HepG2 (cell line): ENCODE data around the gene RETREG2. TPM values are rescaled to one million over a fixed set of nuclear protein-coding genes. Genes with fewer than 3 reads are reported as not detected.

ENCODE experiments used
- AKNA ChIP-seq: sonication (generic); formaldehyde crosslinking; IDR thresholded peaks from 2 replicates; pipeline ENCODE4 v1.4.0; 2020; ENCODE audit warnings: missing genetic modification reagents, borderline replicate concordance
- ELF4 ChIP-seq: sonication (generic); formaldehyde crosslinking; IDR thresholded peaks from 2 replicates; pipeline ENCODE4 v1.5.0; 2020; ENCODE audit warnings: missing genetic modification reagents, mild to moderate bottlenecking, moderate library complexity, borderline replicate concordance
- ELK4 ChIP-seq: sonication (generic); formaldehyde crosslinking; IDR thresholded peaks from 2 replicates; pipeline ENCODE4 v1.9.0; 2021; ENCODE audit warnings: missing genetic modification reagents, borderline replicate concordance
- JUND ChIP-seq: sonication (generic); formaldehyde crosslinking; IDR thresholded peaks from 2 replicates; pipeline ENCODE4 v1.8.0; 2022; ENCODE audit warnings: mild to moderate bottlenecking, missing genetic modification reagents
- MLLT10 ChIP-seq: sonication (generic); formaldehyde crosslinking; IDR thresholded peaks from 2 replicates; pipeline ENCODE4 v1.4.0; 2020; ENCODE audit warnings: missing genetic modification reagents
- RFX1 ChIP-seq: fragments of 450-650 bp; IDR thresholded peaks from 2 replicates; pipeline ENCODE4 v1.6.1; 2017
- SSRP1 ChIP-seq: IDR thresholded peaks from 2 replicates; pipeline ENCODE4 v1.6.1; 2016; ENCODE audit warnings: control low read depth
- TBP ChIP-seq: sonication (generic); formaldehyde crosslinking; IDR thresholded peaks from 2 replicates; pipeline ENCODE4 v1.5.0; 2020; ENCODE audit warnings: missing genetic modification reagents
- TEAD2 ChIP-seq: sonication (generic); formaldehyde crosslinking; IDR thresholded peaks from 2 replicates; pipeline ENCODE4 v1.9.0; 2021; ENCODE audit warnings: missing genetic modification reagents
- ZBTB21 ChIP-seq: sonication (generic); formaldehyde crosslinking; IDR thresholded peaks from 2 replicates; pipeline ENCODE4 v1.4.0; 2020; ENCODE audit warnings: missing genetic modification reagents
- ZSCAN12 ChIP-seq: sonication (generic); formaldehyde crosslinking; IDR thresholded peaks from 2 replicates; pipeline ENCODE4 v1.9.0; 2021; ENCODE audit warnings: mild to moderate bottlenecking, missing genetic modification reagents
- polyA plus RNA-seq, 8 experiments: library from polyadenylated mRNA; depleted of rRNA in 3 of 8; stranded (reverse) in 7 of 8; unstranded in 1 of 8; fragments of >200 nt; fragmentation: Illumina TruSeq in 4 of 8; extraction: Trizol in 4 of 8; gene quantifications; 2 replicates each; pipeline versions ENCODE4 v1.2.1 to v1.2.3, GENCODE V29; 2011 to 2016; ENCODE audit warnings: low read depth in 4 of 8, missing spikeins in 1 of 8, mixed read lengths in 1 of 8; ENCODE audit not compliant: insufficient read depth in 1 of 8
- total RNA-seq, 5 experiments: library from RNA; depleted of rRNA; stranded (reverse); fragments of >200 nt; fragmentation: Illumina TruSeq; extraction: Trizol; gene quantifications; 2 replicates each; pipeline ENCODE4 v1.2.3, GENCODE V29; 2016; ENCODE audit warnings: low read depth in 1 of 5
- TF ChIP-seq, protein P1 (sequence below): sonication (generic); formaldehyde crosslinking; IDR thresholded peaks from 2 replicates; pipeline ENCODE4 v1.4.0; 2020; ENCODE audit warnings: missing genetic modification reagents
- TF ChIP-seq, protein P2 (sequence below): sonication (generic); formaldehyde crosslinking; IDR thresholded peaks from 2 replicates; pipeline ENCODE4 v1.4.0; 2020; ENCODE audit warnings: missing genetic modification reagents, borderline replicate concordance

The RETREG2 gene
- total and polyA plus RNA-seq, 2 of the 13 experiments (the other 11 are each of a cell fraction or from before 2014, with no cell fraction given), result 86.0 to 134 TPM

GRCh38 chr2:219218217-219218731 is 40.2 kb downstream of the RETREG2 start (continued):
- TF ChIP-seq, protein P1, sequence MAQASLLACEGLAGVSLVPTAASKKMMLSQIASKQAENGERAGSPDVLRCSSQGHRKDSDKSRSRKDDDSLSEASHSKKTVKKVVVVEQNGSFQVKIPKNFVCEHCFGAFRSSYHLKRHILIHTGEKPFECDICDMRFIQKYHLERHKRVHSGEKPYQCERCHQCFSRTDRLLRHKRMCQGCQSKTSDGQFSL (CRISPR knock-in tag), result 0 out of 2 replicates have a peak, but pooled peaks have one; percentile 32
- TF ChIP-seq ELF4, result peak; percentile 24; the same call in 1 of the 2 replicates
- TF ChIP-seq, protein P2, sequence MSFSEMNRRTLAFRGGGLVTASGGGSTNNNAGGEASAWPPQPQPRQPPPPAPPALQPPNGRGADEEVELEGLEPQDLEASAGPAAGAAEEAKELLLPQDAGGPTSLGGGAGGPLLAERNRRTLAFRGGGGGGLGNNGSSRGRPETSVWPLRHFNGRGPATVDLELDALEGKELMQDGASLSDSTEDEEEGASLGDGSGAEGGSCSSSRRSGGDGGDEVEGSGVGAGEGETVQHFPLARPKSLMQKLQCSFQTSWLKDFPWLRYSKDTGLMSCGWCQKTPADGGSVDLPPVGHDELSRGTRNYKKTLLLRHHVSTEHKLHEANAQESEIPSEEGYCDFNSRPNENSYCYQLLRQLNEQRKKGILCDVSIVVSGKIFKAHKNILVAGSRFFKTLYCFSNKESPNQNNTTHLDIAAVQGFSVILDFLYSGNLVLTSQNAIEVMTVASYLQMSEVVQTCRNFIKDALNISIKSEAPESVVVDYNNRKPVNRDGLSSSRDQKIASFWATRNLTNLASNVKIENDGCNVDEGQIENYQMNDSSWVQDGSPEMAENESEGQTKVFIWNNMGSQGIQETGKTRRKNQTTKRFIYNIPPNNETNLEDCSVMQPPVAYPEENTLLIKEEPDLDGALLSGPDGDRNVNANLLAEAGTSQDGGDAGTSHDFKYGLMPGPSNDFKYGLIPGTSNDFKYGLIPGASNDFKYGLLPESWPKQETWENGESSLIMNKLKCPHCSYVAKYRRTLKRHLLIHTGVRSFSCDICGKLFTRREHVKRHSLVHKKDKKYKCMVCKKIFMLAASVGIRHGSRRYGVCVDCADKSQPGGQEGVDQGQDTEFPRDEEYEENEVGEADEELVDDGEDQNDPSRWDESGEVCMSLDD (CRISPR knock-in tag), result peak; percentile 86; the same call in 1 of the 2 replicates
- peak; percentile 58; the same call in 1 of the 2 replicates for TF ChIP-seq RFX1
- TF ChIP-seq ZBTB21 (CRISPR knock-in tag), result no peak
- peak; percentile 53; the same call in 1 of the 2 replicates for TF ChIP-seq SSRP1 (CRISPR knock-in tag)
- TF ChIP-seq ZSCAN12 (CRISPR knock-in tag), result 0 out of 2 replicates have a peak, but pooled peaks have one; percentile 66
- peak; percentile 2; the same call in 1 of the 2 replicates for TF ChIP-seq JUND
- 0 out of 2 replicates have a peak, but pooled peaks have one; percentile 14 for TF ChIP-seq MLLT10 (CRISPR knock-in tag)
- TF ChIP-seq TBP, result peak; percentile 46; the same call in 1 of the 2 replicates
- TF ChIP-seq AKNA, result 0 out of 2 replicates have a peak, but pooled peaks have one; percentile 10
- peak; percentile 68; the same call in 1 of the 2 replicates for TF ChIP-seq TEAD2 (CRISPR knock-in tag)
- 0 out of 2 replicates have a peak, but pooled peaks have one; percentile 46 for TF ChIP-seq ELK4 (CRISPR knock-in tag)
